Transverse colon (tissue), 3 donors: Measurements from ENCODE around the gene FXYD2.

Source experiments
- CTCF ChIP-seq, 5 experiments: fragments of 200-600 bp in 3 of 5; fragments of 450-650 bp in 2 of 5; sonication (generic) in 3 of 5; IDR thresholded peaks; 1 replicate in 2 of 5; 2 replicates in 3 of 5; pipeline ENCODE4 v1.5.1; 2016 to 2017; ENCODE audit warnings: antibody characterized with exemption in 5 of 5, inconsistent platforms in 3 of 5, mild to moderate bottlenecking in 2 of 5, moderate library complexity in 1 of 5
- EP300 ChIP-seq: sonication (generic); formaldehyde crosslinking; IDR thresholded peaks from one replicate; pipeline ENCODE4 v1.6.1; 2017; ENCODE audit warnings: antibody characterized with exemption, low read depth
- POLR2A ChIP-seq: fragments of 450-650 bp; IDR thresholded peaks from one replicate; pipeline ENCODE4 v1.6.1; 2016; ENCODE audit warnings: antibody characterized with exemption, mild to moderate bottlenecking, moderate library complexity

- TF ChIP-seq CTCF (IDR thresholded peaks at IDR 0.05) = no peak
- no peak for TF ChIP-seq EP300
- TF ChIP-seq POLR2A = no peak
Observed at GRCh38 chr11:117838901-117839300, 14.4 kb upstream of the FXYD2 start.
